ENCODE results near the gene OSBP2.

OSBP2 gene

GRCh38 chr22:30885001-30885366, 190.3 kb downstream of the OSBP2 start:
- TF ChIP-seq SNAI2 (CRISPR knock-in tag; IDR thresholded peaks at IDR 0.05): no peak
- TF ChIP-seq CREB5 (CRISPR knock-in tag; IDR thresholded peaks at IDR 0.05; ENCODE audit: low read depth): no peak
- TF ChIP-seq BACH2 (CRISPR knock-in tag; IDR thresholded peaks at IDR 0.05; ENCODE audit: borderline replicate concordance): no peak
- TF ChIP-seq PATZ1 (CRISPR knock-in tag; IDR thresholded peaks at IDR 0.05; ENCODE audit: borderline replicate concordance): no peak
- TF ChIP-seq PPARA (CRISPR knock-in tag; IDR thresholded peaks at IDR 0.05; ENCODE audit: borderline replicate concordance): no peak
- no peak for TF ChIP-seq ARNTL (CRISPR knock-in tag; IDR thresholded peaks at IDR 0.05; ENCODE audit: borderline replicate concordance, low read depth)
- TF ChIP-seq TOX (CRISPR knock-in tag; IDR thresholded peaks at IDR 0.05; ENCODE audit: borderline replicate concordance): no peak
- no peak for TF ChIP-seq ZFP3 (CRISPR knock-in tag; IDR thresholded peaks at IDR 0.05)
- TF ChIP-seq TCF4 (CRISPR knock-in tag; IDR thresholded peaks at IDR 0.05; ENCODE audit: borderline replicate concordance): no peak
- no peak for TF ChIP-seq ESRRG (CRISPR knock-in tag; IDR thresholded peaks at IDR 0.05)
- no peak for TF ChIP-seq ZNF565 (CRISPR knock-in tag; conservative IDR thresholded peaks at IDR 0.05; ENCODE audit: low read depth)
- TF ChIP-seq CSDC2 (CRISPR knock-in tag; IDR thresholded peaks at IDR 0.05): no peak
- TF ChIP-seq ZNF70 (CRISPR knock-in tag; IDR thresholded peaks at IDR 0.05): no peak
- TF ChIP-seq CSRNP3 (CRISPR knock-in tag; IDR thresholded peaks at IDR 0.05): no peak
- TF ChIP-seq ZFP30 (CRISPR knock-in tag; IDR thresholded peaks at IDR 0.05): no peak
- no peak for TF ChIP-seq RARB (CRISPR knock-in tag; IDR thresholded peaks at IDR 0.05)
- TF ChIP-seq TSHZ2 (CRISPR knock-in tag; IDR thresholded peaks at IDR 0.05): no peak
- TF ChIP-seq ZC3H10 (CRISPR knock-in tag; IDR thresholded peaks at IDR 0.05): no peak
- no peak for ATAC-seq

GRCh38 chr22:30885591-30885990, 190.9 kb downstream of the OSBP2 start:
- no peak for TF ChIP-seq ISL1 (CRISPR knock-in tag; IDR thresholded peaks at IDR 0.05)
- TF ChIP-seq PPARA (CRISPR knock-in tag; IDR thresholded peaks at IDR 0.05; ENCODE audit: borderline replicate concordance): no peak
- no peak for TF ChIP-seq ARNTL (CRISPR knock-in tag; IDR thresholded peaks at IDR 0.05; ENCODE audit: borderline replicate concordance, low read depth)
- TF ChIP-seq PATZ1 (CRISPR knock-in tag; IDR thresholded peaks at IDR 0.05; ENCODE audit: borderline replicate concordance): no peak
- TF ChIP-seq ZNF565 (CRISPR knock-in tag; conservative IDR thresholded peaks at IDR 0.05; ENCODE audit: low read depth): no peak
- TF ChIP-seq ZFP3 (CRISPR knock-in tag; IDR thresholded peaks at IDR 0.05): no peak
- no peak for TF ChIP-seq ZNF8 (CRISPR knock-in tag; IDR thresholded peaks at IDR 0.05)
- TF ChIP-seq TSHZ2 (CRISPR knock-in tag; IDR thresholded peaks at IDR 0.05): no peak
- TF ChIP-seq CSDC2 (CRISPR knock-in tag; IDR thresholded peaks at IDR 0.05): no peak
- no peak for TF ChIP-seq GLIS3 (CRISPR knock-in tag; IDR thresholded peaks at IDR 0.05)
- TF ChIP-seq TOX (CRISPR knock-in tag; IDR thresholded peaks at IDR 0.05; ENCODE audit: borderline replicate concordance): no peak
- no peak for TF ChIP-seq POU6F1 (CRISPR knock-in tag; IDR thresholded peaks at IDR 0.05; ENCODE audit: borderline replicate concordance, low read depth)
- TF ChIP-seq SNAI2 (CRISPR knock-in tag; IDR thresholded peaks at IDR 0.05): no peak
- TF ChIP-seq RARB (CRISPR knock-in tag; IDR thresholded peaks at IDR 0.05): no peak
- no peak for TF ChIP-seq CREB5 (CRISPR knock-in tag; IDR thresholded peaks at IDR 0.05; ENCODE audit: low read depth)
- no peak for ATAC-seq

All from SK-N-SH treated with all-trans-retinoic acid at 6 μM for 48 hours (cell line).